Activated CD8-positive, alpha-beta T cell treated with anti-CD3 and anti-CD28 coated beads, Interleukin-2, amount 10 ng/mL, durations not matched to agents 7 days and 5 days (primary cell): ENCODE data around the gene PRDX6. TPM values are rescaled to one million over a fixed set of nuclear protein-coding genes. Genes with fewer than 3 reads are reported as not detected.
A peak's percentile ranks its signal among the peaks of the same experiment; 100 is the strongest.

ENCODE experiments used
- ATAC-seq: fragments of 150-1000 bp; cut with Tn5 transposase; one replicate; pipeline ENCODE4 v1.10.0; 2021; ENCODE audit warnings: moderate library complexity
- CTCF ChIA-PET: fragments of 350-600 bp; sonication (Branson Sonifier 250); formaldehyde crosslinking; loops from one replicate; lab custom pipeline; 2021; ENCODE audit warnings: antibody characterized with exemption; lab: Charles Lee
- POLR2A ChIA-PET: fragments of 350-600 bp; sonication (Branson Sonifier 250); formaldehyde crosslinking; loops from one replicate; lab custom pipeline; 2021; ENCODE audit warnings: antibody characterized with exemption; lab: Charles Lee
- DNase-seq: peaks from one replicate; pipeline ENCODE4 v3.0.0-alpha.2; 2020
- H3K27ac Mint-ChIP-seq: one replicate; pipeline ENCODE4 v1.8.0; 2021; ENCODE audit warnings: mild to moderate bottlenecking, mixed read lengths
- H3K27me3 Mint-ChIP-seq: one replicate; pipeline ENCODE4 v1.8.0; 2021; ENCODE audit warnings: low read depth, mixed read lengths
- H3K36me3 Mint-ChIP-seq: one replicate; pipeline ENCODE4 v1.8.0; 2021; ENCODE audit warnings: low read depth, mixed read lengths
- H3K4me1 Mint-ChIP-seq: one replicate; pipeline ENCODE4 v1.8.0; 2021; ENCODE audit warnings: low read depth, mixed read lengths
- H3K4me3 Mint-ChIP-seq: one replicate; pipeline ENCODE4 v1.8.0; 2021; ENCODE audit warnings: mild to moderate bottlenecking, mixed read lengths
- H3K9me3 Mint-ChIP-seq: one replicate; pipeline ENCODE4 v1.8.0; 2022; ENCODE audit warnings: mixed read lengths; ENCODE audit not compliant: insufficient read depth
- total RNA-seq, 2 experiments: library from RNA; stranded (reverse); gene quantifications; one replicate each; pipeline ENCODE4 v1.2.3, GENCODE V29; 2021

PRDX6 gene, protein sequence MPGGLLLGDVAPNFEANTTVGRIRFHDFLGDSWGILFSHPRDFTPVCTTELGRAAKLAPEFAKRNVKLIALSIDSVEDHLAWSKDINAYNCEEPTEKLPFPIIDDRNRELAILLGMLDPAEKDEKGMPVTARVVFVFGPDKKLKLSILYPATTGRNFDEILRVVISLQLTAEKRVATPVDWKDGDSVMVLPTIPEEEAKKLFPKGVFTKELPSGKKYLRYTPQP
- 100 to 1,000 TPM; 144 to 155 TPM for total RNA-seq

- peaks cover 7% of the 10 kb centered on the region for H3K9me3 Mint-ChIP-seq
- peaks cover 50% of the 10 kb centered on the region for H3K36me3 Mint-ChIP-seq
- peak within 1 kb of the TSS; percentile 93 for H3K4me3 Mint-ChIP-seq
- ChIA-PET POLR2A (interaction anchor here (0.6 to 3.2 kb wide), 18 partner anchors 9 to 545 kb away, joined by 3 to 28 read pairs (median 4); partner anchors contain the start of genes CENPL, DARS2, GAS5 and KLHL20), CTCF (interaction anchor here (1.1 to 2.9 kb wide), 6 partner anchors 30 to 347 kb away, joined by 3 to 35 read pairs (median 8); partner anchors contain the start of genes CENPL, DARS2 and KLHL20)
- no peaks in the 10 kb centered on the region for H3K27me3 Mint-ChIP-seq
- DNase-seq = peak; percentile 89
- peak; percentile 80 for ATAC-seq
- peaks cover 60% of the 10 kb centered on the region for H3K4me1 Mint-ChIP-seq
- H3K27ac Mint-ChIP-seq = peak within 1 kb of the TSS; percentile 98
Observed at GRCh38 chr1:173477286-173478093, at the start of gene PRDX6. TSS of gene PRDX6 (plus strand) at chr1:173477335. CDS start at chr1:173477398, 63 bp downstream.

GRCh38 chr1:173429471-173430402, 47.4 kb upstream of the PRDX6 start:
- ChIA-PET POLR2A (interaction anchor here (1.0 to 1.8 kb wide), 4 partner anchors 47 to 394 kb away, joined by 3 to 8 read pairs (median 6); partner anchors contain the start of gene KLHL20), CTCF (interaction anchor here (0.6 to 3.6 kb wide), 60 partner anchors 9 to 1317 kb away, joined by 3 to 63 read pairs (median 5); partner anchors contain the start of genes CENPL, DARS2, GAS5 and KLHL20)
- Mint-ChIP-seq H3K27ac (peak overlapping the region; percentile 86), H3K27me3 (no peaks in the 10 kb centered on the region), H3K4me1 (peaks cover 31% of the 10 kb centered on the region), H3K4me3 (peak overlapping the region; percentile 60), H3K9me3 (no peaks in the 10 kb centered on the region), H3K36me3 (peaks cover 1% of the 10 kb centered on the region)
- ATAC-seq (peak; percentile 88), DNase-seq (peak; percentile 80)

DNA sequence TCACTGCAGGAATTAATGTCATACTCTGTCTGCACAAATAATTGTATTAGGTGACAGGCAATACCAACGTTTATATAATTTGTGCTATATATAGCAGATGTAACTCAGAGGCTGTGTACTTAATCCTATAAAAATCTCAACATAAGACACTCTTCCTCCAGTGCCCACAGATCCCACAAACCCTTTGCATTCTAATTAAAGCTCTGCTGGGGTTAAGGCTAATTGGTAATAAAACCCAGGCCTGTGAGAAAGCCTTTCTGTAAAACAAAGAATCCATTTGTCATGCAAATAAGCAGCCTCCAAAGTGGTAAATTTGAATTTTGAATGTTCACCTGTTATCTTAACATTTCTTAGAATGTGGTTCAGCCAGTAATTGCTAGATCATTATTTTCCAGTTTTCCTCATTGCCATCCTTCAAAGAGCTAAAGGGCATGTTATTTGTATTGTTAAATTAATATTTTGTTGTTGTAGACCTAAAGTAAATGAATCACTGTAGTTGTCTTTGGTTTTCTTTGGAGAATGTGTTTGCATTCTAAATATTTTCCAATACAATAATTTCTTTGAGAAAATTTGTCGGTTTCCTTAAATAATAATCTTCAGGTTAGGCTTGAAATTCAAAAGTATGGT, 46.3 kb upstream of the PRDX6 start:
- Mint-ChIP-seq H3K27me3 (no peaks in the 10 kb centered on the region), H3K27ac (no peak overlapping the region), H3K9me3 (no peaks in the 10 kb centered on the region), H3K36me3 (peaks cover 5% of the 10 kb centered on the region), H3K4me3 (no peak overlapping the region), H3K4me1 (peaks cover 31% of the 10 kb centered on the region)
- ATAC-seq (no peak), DNase-seq (no peak)
- POLR2A ChIA-PET = interaction anchor here (1.2 to 1.8 kb wide), 4 partner anchors 45 to 393 kb away, joined by 3 to 8 read pairs (median 6); partner anchors contain the start of genes KLHL20 and PRDX6
- CTCF ChIA-PET = interaction anchor here (0.8 to 3.6 kb wide), 34 partner anchors 10 to 790 kb away, joined by 3 to 63 read pairs (median 6); partner anchors contain the start of genes CENPL, DARS2, GAS5 and KLHL20

GRCh38 chr1:173431304-173432045, 45.7 kb upstream of the PRDX6 start:
- ATAC-seq (peak; percentile 74), DNase-seq (peak; percentile 95)
- ChIA-PET POLR2A (interaction anchor here (0.6 to 1.2 kb wide), 2 partner anchors 45 to 47 kb away, joined by 3 read pairs; partner anchors contain the start of gene PRDX6), CTCF (interaction anchor here (0.8 to 3.6 kb wide), 23 partner anchors 9 to 789 kb away, joined by 3 to 63 read pairs (median 7); partner anchors contain the start of genes CENPL, DARS2, GAS5 and KLHL20)
- Mint-ChIP-seq H3K36me3 (peaks cover 5% of the 10 kb centered on the region), H3K4me3 (no peak overlapping the region), H3K27me3 (no peaks in the 10 kb centered on the region), H3K9me3 (no peaks in the 10 kb centered on the region), H3K27ac (no peak overlapping the region), H3K4me1 (peaks cover 31% of the 10 kb centered on the region)

GRCh38 chr1:173432331-173432730, 44.8 kb upstream of the PRDX6 start:
- ChIA-PET POLR2A (no interaction called here), CTCF (interaction anchor here (0.9 to 3.6 kb wide), 7 partner anchors 8 to 393 kb away, joined by 3 to 63 read pairs (median 32); partner anchors contain the start of genes CENPL, DARS2, KLHL20 and PRDX6)
- peaks cover 31% of the 10 kb centered on the region for H3K4me1 Mint-ChIP-seq
- no peak overlapping the region for H3K27ac Mint-ChIP-seq
- no peak overlapping the region for H3K4me3 Mint-ChIP-seq
- no peak for DNase-seq
- peaks cover 5% of the 10 kb centered on the region for H3K36me3 Mint-ChIP-seq
- no peak for ATAC-seq
- no peaks in the 10 kb centered on the region for H3K9me3 Mint-ChIP-seq
- no peaks in the 10 kb centered on the region for H3K27me3 Mint-ChIP-seq

DNA sequence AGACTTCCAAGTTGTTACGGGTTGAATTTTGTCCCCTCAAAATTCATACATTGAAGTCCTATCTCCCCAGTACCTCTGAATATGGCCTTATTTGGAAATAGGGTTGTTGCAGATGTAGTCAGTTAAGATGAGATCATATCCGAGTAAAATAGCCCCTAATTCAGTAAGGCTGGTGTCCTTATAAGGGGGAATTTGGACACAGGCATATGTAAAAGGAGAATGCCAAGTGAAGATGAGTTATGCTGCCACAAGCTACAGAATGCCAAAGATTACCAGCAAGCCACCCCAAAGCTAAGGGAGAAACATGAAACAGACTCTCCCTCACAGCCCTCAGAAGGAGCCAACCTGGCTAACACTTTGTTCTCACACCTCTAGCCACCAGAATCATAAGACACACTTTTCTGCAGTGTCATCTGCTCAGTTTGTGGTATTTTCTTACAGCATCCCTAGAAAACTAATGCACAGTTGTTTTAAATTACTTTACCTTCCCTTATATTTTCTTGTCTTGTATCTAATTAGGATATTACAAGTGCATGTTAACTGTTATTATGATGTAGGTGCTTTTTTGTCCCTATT, 43.3 kb upstream of the PRDX6 start:
- DNase-seq (no peak), ATAC-seq (no peak)
- Mint-ChIP-seq H3K36me3 (peaks cover 7% of the 10 kb centered on the region), H3K9me3 (no peaks in the 10 kb centered on the region), H3K4me1 (peaks cover 31% of the 10 kb centered on the region), H3K4me3 (no peak overlapping the region), H3K27ac (no peak overlapping the region), H3K27me3 (no peaks in the 10 kb centered on the region)
- POLR2A ChIA-PET = no interaction called here
- CTCF ChIA-PET = interaction anchor here (0.6 kb wide), 1 partner anchor 434 kb away, joined by 4 read pairs; the partner anchor contains the start of gene ZBTB37

DNA sequence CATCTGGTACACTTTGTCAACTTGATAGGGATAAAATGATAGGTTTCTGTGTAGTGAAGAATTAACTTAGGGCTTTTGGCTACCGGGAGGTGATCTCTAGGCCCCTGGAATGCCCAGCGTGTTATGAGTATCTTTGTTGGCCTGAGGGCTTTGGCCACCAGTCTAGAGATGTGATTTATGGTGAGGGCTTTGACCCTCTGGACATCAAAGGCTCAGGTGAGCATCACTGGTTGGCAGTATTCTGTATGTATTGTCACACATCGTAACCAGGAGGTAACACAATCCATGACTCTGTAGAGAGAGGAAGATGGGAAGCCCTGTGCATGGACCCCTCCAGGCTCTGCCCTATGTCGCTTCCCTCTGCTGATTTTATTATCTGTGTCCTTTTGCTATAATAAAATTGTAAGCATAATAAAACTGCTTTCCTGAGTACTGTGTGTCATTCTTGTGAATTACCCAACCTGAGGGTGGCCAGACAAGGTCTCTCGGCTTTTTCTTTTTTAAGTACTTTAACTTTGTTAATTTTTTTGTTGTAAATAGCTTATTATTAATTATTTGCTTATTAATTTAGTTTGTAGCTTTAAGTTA, 40.2 kb upstream of the PRDX6 start:
- no peaks in the 10 kb centered on the region for H3K27me3 Mint-ChIP-seq
- peaks cover 3% of the 10 kb centered on the region for H3K4me1 Mint-ChIP-seq
- ChIA-PET CTCF (no interaction called here), POLR2A (no interaction called here)
- no peaks in the 10 kb centered on the region for H3K9me3 Mint-ChIP-seq
- ATAC-seq (no peak), DNase-seq (no peak)
- H3K4me3 Mint-ChIP-seq = no peak overlapping the region
- peaks cover 14% of the 10 kb centered on the region for H3K36me3 Mint-ChIP-seq
- H3K27ac Mint-ChIP-seq = no peak overlapping the region

DNA sequence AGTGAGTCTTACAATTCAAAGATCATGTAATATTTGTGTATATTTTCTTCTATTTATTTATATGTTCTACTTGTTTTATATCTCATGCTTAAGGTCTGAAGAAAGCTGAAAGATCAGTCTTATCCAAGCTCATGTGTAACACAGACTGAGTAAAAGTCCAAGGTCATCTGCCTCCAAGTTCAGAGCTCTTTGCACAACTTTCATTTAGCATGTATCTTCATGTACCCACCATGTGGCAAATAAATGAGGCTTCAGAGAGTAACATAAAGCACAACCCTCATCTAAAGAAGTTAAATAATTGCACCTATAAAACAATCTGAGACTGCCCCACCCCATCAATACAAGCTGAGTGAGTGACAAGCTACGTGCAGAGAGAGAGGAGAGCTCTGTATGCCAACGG, 38.5 kb upstream of the PRDX6 start:
- Mint-ChIP-seq H3K4me3 (no peak overlapping the region), H3K27ac (no peak overlapping the region), H3K9me3 (no peaks in the 10 kb centered on the region)

GRCh38 chr1:173440430-173440829, 36.7 kb upstream of the PRDX6 start:
- Mint-ChIP-seq H3K4me3 (no peak overlapping the region), H3K4me1 (peaks cover 18% of the 10 kb centered on the region), H3K27me3 (no peaks in the 10 kb centered on the region), H3K36me3 (peaks cover 24% of the 10 kb centered on the region), H3K9me3 (no peaks in the 10 kb centered on the region), H3K27ac (no peak overlapping the region)
- DNase-seq = no peak
- POLR2A ChIA-PET = no interaction called here
- no peak for ATAC-seq
- CTCF ChIA-PET = interaction anchor here (4.3 kb wide), 1 partner anchor 10 kb away, joined by 32 read pairs; no protein-coding TSS in a partner anchor

More for the DNA sequence above, 38.5 kb upstream of the PRDX6 start:
- POLR2A ChIA-PET = interaction anchor here (0.5 to 1.3 kb wide), 2 partner anchors 276 to 896 kb away, joined by 3 to 5 read pairs; partner anchors contain the start of gene KLHL20
- no peak for ATAC-seq
- peaks cover 5% of the 10 kb centered on the region for H3K4me1 Mint-ChIP-seq
- H3K36me3 Mint-ChIP-seq = peaks cover 19% of the 10 kb centered on the region
- CTCF ChIA-PET = interaction anchor here (0.8 to 4.3 kb wide), 2 partner anchors 8 to 38 kb away, joined by 3 to 32 read pairs; partner anchors contain the start of gene PRDX6
- no peak for DNase-seq
- no peaks in the 10 kb centered on the region for H3K27me3 Mint-ChIP-seq
